ENCODE results near the gene RNF38. TPM values are rescaled to one million over a fixed set of nuclear protein-coding genes. Genes with fewer than 3 reads are reported as not detected.
"Not testable (repeated sequence)": the region's sequence is repeated elsewhere in the genome, so short reads cannot be mapped to it uniquely, and the experiment has no call there.

Gene RNF38
- 41.2 TPM for total RNA-seq
- long read RNA-seq, partial matches to known transcripts = 9 of 21 reads
- long read RNA-seq, other reads (novel, unspliced or antisense) = 12 of 21 reads

DNA sequence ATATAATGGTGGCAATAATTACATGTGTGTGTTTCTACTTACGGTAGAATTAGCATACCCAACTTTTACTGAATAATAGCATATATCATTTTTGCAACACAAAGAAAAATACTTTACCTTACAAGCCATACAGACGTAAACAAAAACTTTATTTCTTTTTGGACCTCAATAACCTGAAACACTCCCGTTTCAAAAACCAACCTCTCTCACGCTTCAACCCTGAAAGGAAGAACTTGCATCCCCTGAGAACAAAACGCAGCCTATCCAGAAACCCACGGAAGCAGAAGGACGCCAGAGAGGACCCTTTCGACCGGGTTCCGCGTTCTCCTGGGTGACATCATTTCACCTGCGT lies at the start of gene RNF38:
Gene RNF38, minus strand, starts transcription at position 290 of the 352 bp plus-strand sequence. Its CDS starts 161 bp downstream, at position 129.
- intact Hi-C loops (cut with DNase I) = no loop called here
- no peak for DNase-seq (ENCODE audit: low spot score)

DNA sequence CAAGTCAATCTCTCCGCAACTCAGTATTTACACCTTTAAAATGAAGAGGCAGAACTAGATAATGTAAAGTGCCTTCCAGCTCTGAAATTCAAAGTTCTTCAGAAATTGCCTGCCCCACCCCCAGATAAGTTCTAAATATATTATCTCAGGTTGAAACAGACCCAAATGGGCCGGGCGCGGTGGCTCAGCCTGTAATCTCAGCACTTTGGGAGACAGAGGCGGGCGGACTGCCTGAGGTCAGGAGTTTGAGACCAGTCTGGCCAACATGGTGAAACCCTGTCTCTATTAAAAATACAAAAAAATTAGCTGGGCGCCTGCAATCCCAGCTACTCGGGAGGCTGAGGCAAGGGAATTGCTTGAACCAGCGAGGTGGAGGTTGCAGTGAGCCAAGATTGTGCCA lies 48.5 kb upstream of the RNF38 start:
- DNase-seq (ENCODE audit: low spot score) = not testable (repeated sequence)
- intact Hi-C loops (cut with DNase I) = loop anchor here (5.0 kb wide), 1 partner anchor 41 kb away; no protein-coding TSS in a partner anchor

DNA sequence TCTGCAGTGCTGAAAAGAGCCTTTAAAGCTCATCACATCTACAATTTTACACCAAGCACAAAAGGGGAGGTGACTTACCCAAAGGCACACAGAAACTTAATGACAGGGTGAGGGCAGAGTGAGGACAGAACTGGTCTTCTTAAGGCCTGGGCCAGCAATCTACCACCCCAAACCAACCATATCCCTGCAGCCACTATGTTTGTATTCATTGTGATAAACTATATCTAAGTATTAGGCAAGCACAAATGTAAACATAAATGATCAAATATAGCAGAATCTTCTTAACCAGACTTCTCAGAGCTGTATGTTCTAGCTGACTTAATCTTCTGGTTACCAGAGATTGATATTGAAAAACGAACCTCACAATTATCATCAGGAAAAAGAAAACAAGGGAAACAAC lies 47.9 kb upstream of the RNF38 start:
- intact Hi-C loops (cut with DNase I) = loop anchor here (5.0 kb wide), 1 partner anchor 41 kb away; no protein-coding TSS in a partner anchor
- no peak for DNase-seq (ENCODE audit: low spot score)

DNA sequence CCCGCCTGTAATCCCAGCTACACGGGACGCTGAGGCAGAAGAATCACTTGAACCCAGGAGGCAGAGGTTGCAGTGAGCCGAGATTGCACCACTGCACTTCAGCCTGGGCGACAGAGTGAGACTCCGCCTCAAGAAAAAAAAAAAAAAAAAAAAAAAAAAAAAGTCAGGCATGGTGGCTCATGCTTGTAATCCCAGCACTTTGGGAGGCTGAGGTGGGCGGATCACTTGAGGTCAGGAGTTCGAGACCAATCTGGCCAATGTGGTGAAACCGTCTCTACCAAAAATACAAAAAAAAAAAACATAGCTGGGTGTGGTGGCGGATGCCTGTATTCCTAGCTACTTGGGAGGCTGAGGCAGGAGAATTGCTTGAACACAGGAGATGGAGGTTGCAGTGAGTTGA lies 46.6 kb upstream of the RNF38 start:
- intact Hi-C loops (cut with DNase I) = loop anchor here (5.0 kb wide), 1 partner anchor 39 kb away; no protein-coding TSS in a partner anchor
- not testable (repeated sequence) for DNase-seq (ENCODE audit: low spot score)

DNA sequence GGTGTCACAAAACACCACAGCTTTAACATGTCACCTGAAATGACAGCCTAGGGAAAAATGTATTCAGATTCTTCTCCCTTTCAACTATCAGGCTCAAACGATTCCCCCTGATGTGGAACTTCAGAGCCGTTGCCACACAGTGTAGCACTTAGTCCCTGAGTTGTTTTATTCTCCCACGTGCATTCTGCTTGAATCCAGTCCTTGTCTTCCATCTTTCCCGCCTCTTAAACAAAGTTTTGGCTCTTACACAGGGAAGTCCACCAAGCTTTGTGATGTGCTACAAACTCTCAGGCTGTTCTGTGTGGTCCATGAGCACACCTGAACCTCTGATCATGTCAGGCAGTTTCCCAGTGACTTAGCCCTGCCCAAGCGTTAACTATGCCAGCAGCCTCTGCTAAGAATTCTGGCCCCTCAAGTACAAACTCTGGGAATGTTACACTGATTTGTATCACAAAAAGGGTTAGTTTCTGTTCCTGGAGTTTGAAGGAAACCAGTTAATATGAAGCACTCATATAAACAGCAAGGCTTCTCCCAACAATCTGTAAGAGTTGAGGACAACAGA lies 45.8 kb upstream of the RNF38 start:
- intact Hi-C loops (cut with DNase I) = loop anchor here (5.0 kb wide), 1 partner anchor 39 kb away; no protein-coding TSS in a partner anchor
- no peak for DNase-seq (ENCODE audit: low spot score)

DNA sequence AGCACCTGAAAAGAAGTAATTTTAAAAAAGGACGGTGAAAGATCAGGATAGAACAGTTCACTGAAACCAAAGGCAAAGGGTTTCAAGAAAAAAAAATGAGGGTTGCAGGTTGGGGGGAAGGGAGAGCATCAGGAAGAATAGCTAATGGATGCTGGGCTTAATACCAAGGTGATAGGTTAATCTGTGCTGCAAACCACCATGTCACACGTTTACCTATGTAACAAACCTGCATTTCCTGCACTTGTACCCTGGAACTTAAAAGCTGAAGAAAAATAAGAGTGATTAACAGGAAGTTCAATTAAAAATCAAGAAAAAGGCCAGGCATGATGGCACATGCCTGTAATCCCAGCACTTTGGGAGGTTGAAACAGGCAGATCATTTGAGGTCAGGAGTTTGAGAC lies 44.1 kb upstream of the RNF38 start:
- no peak for DNase-seq (ENCODE audit: low spot score)
- intact Hi-C loops (cut with DNase I) = no loop called here

DNA sequence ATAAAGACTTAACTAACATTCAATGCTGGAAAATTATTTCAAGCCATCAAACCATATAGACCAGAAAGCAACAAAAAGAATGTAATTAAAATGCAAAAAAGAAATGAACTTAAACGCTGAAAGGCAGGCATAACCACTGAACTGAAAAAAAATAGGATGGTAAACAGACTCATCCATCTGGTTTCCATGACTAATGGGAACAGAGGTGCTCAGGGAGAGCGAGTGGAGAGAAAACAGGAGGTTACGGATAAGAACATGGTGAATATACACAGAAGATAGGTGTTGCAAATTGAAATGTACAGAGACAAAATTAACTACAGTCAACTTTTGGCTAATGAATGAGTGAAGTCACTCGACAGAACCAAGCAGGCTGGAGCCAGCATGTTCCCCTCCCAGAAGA lies 43.5 kb upstream of the RNF38 start:
- intact Hi-C loops (cut with DNase I) = no loop called here
- no peak for DNase-seq (ENCODE audit: low spot score)

DNA sequence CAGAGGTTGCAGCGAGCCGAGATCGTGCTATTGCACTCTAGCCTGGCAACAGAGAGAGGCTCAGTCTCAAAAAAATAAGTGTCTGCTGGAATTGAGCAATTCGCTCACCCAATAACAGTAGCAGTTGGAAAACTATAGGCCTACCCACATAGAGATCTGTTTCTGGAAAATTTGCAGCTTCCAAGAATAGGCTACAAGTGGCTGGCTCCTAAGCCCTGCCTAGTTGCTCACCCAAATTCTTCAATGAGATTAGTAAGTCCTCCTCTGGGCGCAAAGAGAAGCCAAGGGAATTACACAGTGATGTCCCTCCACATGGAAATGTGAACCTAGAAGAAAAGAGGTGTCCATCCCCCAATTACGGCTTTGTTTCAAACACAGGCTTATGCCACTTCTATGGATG lies 42.6 kb upstream of the RNF38 start:
- intact Hi-C loops (cut with DNase I) = no loop called here
- no peak for DNase-seq (ENCODE audit: low spot score)

DNA sequence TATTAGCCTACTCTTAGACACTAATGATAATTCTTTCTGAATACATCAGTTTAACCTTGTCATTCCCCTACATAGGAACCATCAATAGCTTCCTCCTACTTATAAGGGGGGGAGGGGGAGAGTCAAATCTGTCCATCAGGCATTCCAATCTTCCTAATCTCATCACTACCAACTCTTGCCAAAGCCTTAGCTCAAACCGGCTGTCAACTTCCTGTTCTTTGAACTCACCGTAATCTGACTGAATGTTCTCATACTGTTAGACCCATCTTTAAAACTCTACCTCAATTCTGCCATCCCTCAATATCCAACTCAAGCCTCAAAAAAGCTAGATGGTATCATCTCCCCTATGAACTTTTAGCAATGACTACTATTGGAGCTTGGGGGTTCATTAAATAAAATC lies 41.9 kb upstream of the RNF38 start:
- intact Hi-C loops (cut with DNase I) = no loop called here
- no peak for DNase-seq (ENCODE audit: low spot score)

DNA sequence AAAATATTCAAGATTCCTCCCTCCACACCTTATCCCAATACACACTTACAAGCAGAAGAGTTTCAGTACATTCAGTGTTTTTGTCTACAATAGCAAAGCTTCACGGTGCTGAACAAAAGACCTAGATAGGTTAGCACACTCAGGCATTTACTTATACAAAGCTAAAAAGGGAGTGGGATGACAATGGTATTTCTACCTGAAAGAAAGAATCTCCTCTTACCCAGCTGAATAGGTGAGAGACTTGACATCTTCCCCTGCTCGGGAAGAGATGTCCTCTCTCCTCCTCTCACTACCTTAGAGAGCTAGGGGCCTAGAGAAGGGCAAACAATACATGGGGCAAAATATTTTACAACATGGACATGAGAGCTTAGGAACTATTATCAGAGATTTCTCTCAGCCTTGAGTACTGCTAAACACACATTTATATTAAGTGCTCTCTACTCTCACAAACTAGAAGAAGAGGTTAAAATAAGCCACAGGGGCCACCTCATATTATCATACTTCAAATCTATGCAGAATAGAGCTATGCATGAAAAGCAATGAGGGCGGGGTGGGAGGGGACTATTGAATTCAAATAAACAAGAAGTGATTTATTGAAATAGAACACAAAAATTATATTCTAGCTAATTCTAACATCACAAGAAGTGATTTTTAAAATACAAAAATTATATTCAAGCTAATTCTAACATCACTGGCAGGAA lies 38.6 kb upstream of the RNF38 start:
- intact Hi-C loops (cut with DNase I) = no loop called here
- DNase-seq (ENCODE audit: low spot score) = no peak

DNA sequence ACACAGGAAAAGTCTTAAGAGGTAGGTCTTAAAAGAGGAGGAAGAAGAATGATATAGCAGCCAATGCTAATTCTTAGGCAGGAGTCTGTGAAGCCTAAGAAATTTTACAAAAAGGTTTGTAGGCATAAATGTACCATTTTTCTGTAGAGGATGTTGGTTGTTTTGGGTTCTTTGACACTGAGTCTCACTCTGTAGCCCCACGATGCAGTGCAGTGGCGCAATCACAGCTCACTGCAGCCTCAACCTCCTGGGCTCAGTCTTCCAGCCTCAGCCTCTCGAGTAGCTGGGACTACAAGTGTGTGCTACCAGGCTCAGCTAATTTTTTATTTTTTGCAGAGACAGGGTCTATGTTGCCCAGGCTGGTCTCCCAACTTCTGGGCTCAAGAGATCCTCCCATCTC lies 37.7 kb upstream of the RNF38 start:
- intact Hi-C loops (cut with DNase I) = no loop called here
- DNase-seq (ENCODE audit: low spot score) = no peak

DNA sequence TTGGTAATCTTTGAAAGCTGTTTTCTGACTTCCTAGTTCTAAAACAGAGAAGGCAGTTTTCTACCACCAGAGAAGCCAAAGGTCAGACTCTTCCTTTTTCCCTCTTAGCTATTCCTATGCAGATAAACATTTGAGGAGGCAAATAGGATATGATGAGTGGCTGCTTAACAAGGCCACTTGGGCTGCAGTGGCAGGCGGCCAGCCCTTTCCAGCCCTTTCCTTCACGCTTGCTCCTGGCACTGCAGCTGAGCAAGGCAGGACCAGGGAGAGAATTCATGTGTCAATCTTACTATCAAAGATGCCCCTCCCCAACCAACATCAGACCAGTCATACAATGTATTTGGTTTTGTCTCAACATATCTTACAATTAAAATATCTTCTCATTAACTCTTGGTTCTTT lies 36.8 kb upstream of the RNF38 start:
- intact Hi-C loops (cut with DNase I) = no loop called here
- DNase-seq (ENCODE audit: low spot score) = no peak

DNA sequence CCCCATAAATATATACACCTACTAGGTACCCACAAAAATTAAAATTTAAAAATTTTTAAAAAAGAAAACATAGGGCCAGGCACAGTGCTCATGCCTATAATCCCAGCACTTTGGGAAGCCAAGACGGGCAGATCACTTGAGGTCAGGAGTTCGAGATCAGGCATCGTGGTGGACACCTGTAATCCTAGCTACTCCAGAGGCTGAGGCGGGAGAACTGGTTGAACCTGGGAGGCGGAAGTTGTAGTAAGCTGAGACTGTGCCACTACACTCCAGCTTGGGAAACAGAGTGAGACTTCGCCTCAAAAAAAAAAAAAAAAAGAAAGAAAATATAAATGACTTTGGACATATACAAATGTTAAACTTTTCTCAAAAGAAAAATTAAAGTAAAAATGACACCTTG lies 33.3 kb upstream of the RNF38 start:
- intact Hi-C loops (cut with DNase I) = no loop called here
- no peak for DNase-seq (ENCODE audit: low spot score)

DNA sequence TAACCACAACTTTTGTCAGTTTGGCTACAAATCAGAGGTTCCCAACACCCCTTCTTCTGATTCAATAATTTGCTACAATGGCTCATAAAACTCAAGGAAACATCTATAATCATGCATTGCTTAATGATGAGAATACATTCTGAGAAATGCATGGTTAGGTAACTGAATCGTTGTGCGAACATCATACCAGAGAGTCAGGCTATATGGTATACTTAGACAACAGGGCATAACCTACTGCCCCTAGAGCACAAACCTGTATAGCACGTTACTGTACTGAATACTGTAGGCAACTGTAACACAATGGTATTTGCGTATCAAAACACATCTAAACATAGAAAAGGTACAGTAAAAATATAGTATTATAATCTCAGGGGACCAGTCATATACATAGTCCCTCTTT lies 31.0 kb upstream of the RNF38 start:
- DNase-seq (ENCODE audit: low spot score) = no peak
- intact Hi-C loops (cut with DNase I) = no loop called here

DNA sequence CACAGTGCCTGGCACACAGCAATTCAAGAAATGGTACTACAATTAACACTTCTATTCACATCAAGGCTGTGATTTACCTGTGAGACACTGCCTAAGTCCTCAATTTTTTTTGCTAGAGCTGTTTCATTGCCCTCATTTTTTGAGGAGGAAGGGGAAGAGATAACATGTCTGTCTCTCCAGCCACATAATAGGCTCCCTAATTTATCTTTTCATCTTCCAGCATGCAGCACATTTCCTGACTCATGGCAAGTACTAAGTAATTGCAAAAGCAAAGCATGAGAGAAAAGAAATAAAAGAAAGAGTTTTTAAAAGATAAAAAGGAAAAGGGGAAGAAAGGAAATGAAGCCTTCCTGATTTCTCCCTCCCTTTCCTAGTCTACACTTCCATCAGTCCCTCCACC lies 26.9 kb upstream of the RNF38 start:
- intact Hi-C loops (cut with DNase I) = no loop called here
- no peak for DNase-seq (ENCODE audit: low spot score)

DNA sequence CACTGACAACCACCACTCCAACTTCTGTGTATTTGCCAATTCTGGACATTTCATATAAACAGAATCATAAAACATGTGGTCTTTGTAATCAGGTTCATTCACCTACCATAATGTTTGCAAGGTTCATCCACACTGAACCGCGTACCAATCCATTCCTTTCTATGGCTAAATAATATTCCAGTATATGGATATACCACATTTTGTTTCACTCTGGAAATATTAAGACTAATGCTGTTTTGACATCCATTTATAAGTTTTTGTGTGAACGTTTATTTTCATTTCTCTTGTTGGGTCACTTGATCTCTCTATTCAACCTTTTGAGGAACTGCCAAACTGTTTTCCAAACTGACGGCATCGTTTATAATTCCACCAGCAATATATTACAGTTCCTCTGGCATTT lies 26.3 kb upstream of the RNF38 start:
- DNase-seq (ENCODE audit: low spot score) = no peak
- intact Hi-C loops (cut with DNase I) = no loop called here

DNA sequence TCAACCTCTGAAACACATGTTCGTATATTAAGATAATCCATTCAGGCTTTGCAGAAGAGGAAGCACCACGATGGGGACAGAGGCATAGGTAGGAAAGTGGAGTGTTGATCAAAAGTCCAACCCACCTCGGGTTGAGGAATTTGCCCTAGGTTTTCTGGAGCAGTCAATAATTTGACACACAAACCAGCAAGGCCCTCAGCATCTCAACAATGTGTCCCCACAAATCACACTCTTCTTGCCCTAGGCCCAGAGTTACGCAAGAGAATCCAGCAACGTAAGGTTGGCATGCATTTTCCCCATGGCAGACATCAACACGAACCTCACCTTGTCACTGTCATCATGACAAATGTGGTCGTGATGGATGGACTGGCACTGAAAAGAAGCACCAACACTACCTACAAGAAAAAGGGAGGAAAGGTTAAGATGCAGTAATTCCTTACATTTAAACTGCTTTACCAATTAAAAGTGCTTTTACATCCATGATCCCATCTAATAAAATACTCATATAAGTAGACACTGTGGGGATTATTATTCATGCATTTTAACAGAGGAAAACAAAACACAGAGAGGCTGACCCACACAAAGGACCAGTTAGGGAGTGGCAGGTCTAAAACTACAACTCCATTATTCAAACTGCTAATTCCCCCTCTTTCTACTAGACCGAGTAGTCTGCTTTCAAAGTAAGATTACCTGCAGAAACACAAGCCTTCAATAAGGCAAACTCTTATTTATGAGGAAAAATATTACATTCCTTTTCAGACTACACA lies 24.4 kb upstream of the RNF38 start:
- intact Hi-C loops (cut with DNase I) = no loop called here
- no peak for DNase-seq (ENCODE audit: low spot score)

DNA sequence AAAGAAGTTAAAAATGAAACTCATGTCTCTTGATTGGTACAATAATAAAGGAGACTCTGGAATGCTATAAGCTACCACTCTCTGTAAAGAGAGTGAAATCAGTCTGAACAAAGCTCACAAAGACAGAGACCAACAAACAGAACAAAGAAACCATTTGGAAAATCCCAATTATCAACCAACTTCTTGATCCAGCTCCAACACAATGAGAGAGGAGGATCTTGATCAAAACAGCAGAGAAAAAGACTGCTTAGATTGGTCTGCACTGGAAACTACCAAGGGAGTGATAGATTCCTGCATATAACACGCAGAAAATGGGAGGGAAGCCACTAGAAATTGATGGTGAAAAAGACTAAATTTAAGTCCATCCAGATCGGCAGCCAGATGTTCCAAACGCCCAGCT lies 23.1 kb upstream of the RNF38 start:
- intact Hi-C loops (cut with DNase I) = no loop called here
- DNase-seq (ENCODE audit: low spot score) = no peak

DNA sequence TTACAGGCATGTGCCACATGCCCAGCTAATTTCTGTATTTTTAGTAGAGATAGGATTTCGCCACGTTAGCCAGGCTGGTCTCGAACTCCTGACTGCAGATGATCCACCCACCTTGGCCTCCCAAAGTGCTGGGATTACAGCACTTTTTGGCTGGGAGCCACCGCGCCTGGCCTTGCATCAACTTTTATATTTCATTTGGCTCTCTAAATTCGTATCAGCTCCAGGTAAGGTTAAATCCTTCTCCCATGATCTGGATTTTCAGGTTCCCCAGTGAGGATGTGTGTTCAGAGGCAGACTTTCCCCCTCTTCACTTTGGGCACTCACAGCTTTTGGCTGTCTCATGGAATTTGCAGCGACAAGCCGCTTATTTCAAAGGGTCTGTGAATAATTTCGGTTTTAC lies 16.8 kb upstream of the RNF38 start:
- intact Hi-C loops (cut with DNase I) = no loop called here
- no peak for DNase-seq (ENCODE audit: low spot score)

DNA sequence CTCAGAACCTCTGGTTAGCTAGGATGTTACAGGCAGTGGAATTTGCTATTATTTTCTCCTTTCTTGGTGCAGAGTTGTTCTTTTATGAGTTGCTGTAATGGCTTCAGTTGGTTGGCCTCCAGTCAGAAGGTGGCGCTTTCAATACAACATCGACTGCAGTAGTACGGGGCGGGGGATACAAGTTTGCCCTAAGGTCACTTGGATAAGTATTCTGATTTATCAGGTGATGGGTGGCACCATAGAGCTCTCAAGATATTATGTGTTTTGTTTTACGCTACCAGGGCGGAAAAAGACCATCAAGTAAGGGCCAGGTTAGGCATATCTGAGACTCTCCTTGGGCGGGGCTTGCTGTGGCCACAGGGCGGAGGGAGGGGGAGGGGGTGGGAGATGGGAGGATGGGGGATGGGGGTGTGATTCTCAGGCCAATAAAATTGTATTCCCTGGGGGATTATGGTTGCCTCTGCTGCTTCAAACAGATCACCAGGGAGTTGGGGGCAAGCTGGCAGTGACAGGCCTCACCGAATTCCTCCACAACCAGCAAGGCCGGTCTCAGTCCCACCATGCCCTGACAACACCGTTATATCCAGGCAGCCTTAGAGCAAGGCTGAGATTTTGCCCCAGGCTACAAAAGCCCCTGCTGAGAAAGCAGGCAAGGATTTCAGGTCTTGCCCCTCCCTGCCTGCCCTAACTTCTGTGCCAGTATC lies 15.9 kb upstream of the RNF38 start:
- DNase-seq (ENCODE audit: low spot score) = no peak
- intact Hi-C loops (cut with DNase I) = no loop called here
